Endothelial cell of umbilical vein (primary cell): ENCODE results near the gene CIAO1.

Experiments
- EZH2 ChIP-seq: IDR thresholded peaks from 2 replicates; pipeline ENCODE4 v1.6.1; 2012; ENCODE audit warnings: borderline replicate concordance, low read depth, mild to moderate bottlenecking, moderate library complexity, low read length, inconsistent platforms; ENCODE audit not compliant: severe bottlenecking
- POLR2A ChIP-seq: IDR thresholded peaks from 2 replicates; pipeline ENCODE4 v1.6.1; 2012; ENCODE audit warnings: low read depth, mild to moderate bottlenecking, control low read depth, low read length
- POLR2AphosphoS5 ChIP-seq: IDR thresholded peaks from 2 replicates; pipeline ENCODE4 v1.6.1; 2012; ENCODE audit warnings: low read depth, mild to moderate bottlenecking, control low read depth, low read length, moderate library complexity; ENCODE audit not compliant: insufficient read depth
- TF ChIP-seq, protein P1 (sequence below), 2 donors: IDR thresholded peaks; 1 replicate in 1 of 2; 2 replicates in 1 of 2; pipeline ENCODE4 v1.5.1; 2011; ENCODE audit warnings: low read length in 2 of 2, mild to moderate bottlenecking in 2 of 2, moderate library complexity in 2 of 2, control low read depth in 1 of 2, inconsistent platforms in 1 of 2, low read depth in 1 of 2; ENCODE audit not compliant: insufficient read depth in 1 of 2; ENCODE audit errors: extremely low read depth in 1 of 2
- TF ChIP-seq, protein P2 (sequence below): IDR thresholded peaks from 2 replicates; pipeline ENCODE4 v1.6.1; 2011; ENCODE audit not compliant: insufficient read depth, insufficient read length

DNA sequence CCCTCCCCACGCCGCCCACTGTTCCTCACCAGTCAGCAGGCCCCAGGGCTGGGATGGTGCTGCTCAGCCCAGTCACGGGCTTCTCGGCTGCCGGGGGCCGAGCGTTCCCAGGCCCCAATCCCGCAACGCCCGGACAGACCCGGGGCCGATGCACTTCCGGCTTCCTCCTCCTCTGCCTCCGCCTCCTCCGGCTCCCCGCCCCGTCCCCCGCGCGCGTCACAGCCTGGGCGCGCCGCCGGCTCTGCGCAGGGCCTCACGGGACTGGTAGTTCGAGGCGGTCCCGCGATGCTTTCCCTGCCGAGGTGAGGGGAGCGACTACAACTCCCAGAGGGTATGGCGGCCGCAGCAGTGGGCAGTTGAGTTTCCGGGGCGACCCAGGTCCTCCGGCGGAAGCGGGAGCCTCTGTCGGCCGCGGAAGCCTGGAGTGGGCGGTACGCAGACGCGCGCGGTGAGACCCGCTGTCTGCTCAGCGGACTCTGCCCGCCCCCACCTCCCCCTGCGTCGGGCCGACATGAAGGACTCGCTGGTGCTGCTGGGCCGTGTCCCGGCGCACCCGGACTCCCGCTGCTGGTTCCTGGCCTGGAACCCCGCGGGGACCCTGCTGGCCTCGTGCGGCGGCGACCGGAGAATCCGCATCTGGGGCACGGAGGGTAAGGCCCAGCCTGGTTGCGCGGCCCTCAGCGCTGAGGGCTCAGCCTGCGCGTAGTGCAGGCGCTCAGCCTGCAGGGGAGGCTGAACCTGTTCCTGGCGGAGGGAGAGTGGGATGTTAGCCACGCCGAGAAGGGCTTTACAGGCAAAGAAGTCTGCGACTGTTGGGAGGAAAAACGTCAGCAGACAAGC, at the start of gene CIAO1, which contains the start of gene TMEM127:
- TF ChIP-seq, protein P1, sequence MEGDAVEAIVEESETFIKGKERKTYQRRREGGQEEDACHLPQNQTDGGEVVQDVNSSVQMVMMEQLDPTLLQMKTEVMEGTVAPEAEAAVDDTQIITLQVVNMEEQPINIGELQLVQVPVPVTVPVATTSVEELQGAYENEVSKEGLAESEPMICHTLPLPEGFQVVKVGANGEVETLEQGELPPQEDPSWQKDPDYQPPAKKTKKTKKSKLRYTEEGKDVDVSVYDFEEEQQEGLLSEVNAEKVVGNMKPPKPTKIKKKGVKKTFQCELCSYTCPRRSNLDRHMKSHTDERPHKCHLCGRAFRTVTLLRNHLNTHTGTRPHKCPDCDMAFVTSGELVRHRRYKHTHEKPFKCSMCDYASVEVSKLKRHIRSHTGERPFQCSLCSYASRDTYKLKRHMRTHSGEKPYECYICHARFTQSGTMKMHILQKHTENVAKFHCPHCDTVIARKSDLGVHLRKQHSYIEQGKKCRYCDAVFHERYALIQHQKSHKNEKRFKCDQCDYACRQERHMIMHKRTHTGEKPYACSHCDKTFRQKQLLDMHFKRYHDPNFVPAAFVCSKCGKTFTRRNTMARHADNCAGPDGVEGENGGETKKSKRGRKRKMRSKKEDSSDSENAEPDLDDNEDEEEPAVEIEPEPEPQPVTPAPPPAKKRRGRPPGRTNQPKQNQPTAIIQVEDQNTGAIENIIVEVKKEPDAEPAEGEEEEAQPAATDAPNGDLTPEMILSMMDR (IDR thresholded peaks at IDR 0.05; ENCODE audit: extremely low read depth in 1 of 2, insufficient read depth in 1 of 2, low read depth in 1 of 2, low read length in 2 of 2), result peak; percentile 26 to 62
- peak; percentile 46 for TF ChIP-seq POLR2AphosphoS5
- TF ChIP-seq EZH2, result no peak
- TF ChIP-seq, protein P2, sequence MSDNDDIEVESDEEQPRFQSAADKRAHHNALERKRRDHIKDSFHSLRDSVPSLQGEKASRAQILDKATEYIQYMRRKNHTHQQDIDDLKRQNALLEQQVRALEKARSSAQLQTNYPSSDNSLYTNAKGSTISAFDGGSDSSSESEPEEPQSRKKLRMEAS, result no peak
- peak; percentile 71 for TF ChIP-seq POLR2A
